SK-N-SH treated with all-trans-retinoic acid at 6 μM for 48 hours (cell line): ENCODE data around the gene KCNH1.

Experiments used
- ESRRG ChIP-seq: fragments of 250-450 bp; sonication (Bioruptor Pico); IDR thresholded peaks from 2 replicates; pipeline ENCODE4 v1.6.1; 2021; ENCODE audit warnings: mild to moderate bottlenecking
- PATZ1 ChIP-seq: fragments of 250-450 bp; sonication (Bioruptor Pico); IDR thresholded peaks from 2 replicates; pipeline ENCODE4 v1.8.0; 2020; ENCODE audit warnings: mild to moderate bottlenecking, moderate library complexity, borderline replicate concordance
- ZNF565 ChIP-seq: fragments of 450-650 bp; formaldehyde crosslinking; conservative IDR thresholded peaks from 2 replicates; pipeline ENCODE4 v1.5.0; 2020; ENCODE audit warnings: low read depth, mild to moderate bottlenecking, moderate library complexity
- ZNF8 ChIP-seq: fragments of 450-650 bp; formaldehyde crosslinking; IDR thresholded peaks from 2 replicates; pipeline ENCODE4 v1.5.0; 2020; ENCODE audit warnings: mild to moderate bottlenecking, moderate library complexity
- TF ChIP-seq, protein P1 (sequence below): fragments of 250-450 bp; sonication (Bioruptor Pico); IDR thresholded peaks from 2 replicates; pipeline ENCODE4 v1.5.0; 2020; ENCODE audit warnings: mild to moderate bottlenecking, moderate library complexity

DNA sequence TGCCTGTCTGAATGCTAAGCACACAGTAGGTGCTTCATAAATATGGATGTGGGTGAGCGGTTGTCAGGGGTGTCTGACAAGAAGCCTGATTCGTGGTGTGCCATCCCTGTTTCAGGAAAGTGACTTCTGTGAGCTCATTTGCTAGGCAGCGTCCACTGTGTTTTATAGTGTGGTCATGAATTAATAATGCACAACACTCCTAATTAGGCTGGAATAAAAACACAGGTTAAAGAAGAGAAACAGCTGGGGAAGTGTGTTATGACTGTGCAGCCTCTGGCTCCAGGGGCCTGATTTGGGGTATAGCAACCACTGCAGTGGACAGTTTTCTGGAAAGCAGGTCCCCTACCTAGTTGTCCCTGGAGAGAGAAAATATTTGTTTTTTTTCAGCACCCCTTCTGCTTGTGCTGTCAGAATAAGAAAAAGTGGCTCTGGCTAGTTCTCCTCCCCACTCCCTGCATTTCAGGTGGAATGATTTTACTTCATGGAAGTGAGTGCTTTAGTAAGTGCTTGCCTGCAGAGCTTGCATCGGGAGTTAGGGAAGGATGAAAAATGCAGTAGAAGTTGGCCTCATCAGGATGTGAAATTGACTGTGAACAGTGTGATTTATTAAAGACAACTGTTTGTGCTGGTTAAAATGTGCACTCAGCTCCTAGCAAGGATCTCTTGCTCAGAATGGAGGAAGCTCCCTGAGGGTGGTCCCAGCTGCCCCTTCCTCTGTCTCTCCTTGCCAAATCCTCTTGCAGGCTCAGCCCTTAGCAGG, 471.5 kb downstream of the KCNH1 start:
- TF ChIP-seq PATZ1 (no peak), ESRRG (CRISPR knock-in tag) (no peak), ZNF565 (no peak), ZNF8 (CRISPR knock-in tag) (no peak)
- TF ChIP-seq, protein P1, sequence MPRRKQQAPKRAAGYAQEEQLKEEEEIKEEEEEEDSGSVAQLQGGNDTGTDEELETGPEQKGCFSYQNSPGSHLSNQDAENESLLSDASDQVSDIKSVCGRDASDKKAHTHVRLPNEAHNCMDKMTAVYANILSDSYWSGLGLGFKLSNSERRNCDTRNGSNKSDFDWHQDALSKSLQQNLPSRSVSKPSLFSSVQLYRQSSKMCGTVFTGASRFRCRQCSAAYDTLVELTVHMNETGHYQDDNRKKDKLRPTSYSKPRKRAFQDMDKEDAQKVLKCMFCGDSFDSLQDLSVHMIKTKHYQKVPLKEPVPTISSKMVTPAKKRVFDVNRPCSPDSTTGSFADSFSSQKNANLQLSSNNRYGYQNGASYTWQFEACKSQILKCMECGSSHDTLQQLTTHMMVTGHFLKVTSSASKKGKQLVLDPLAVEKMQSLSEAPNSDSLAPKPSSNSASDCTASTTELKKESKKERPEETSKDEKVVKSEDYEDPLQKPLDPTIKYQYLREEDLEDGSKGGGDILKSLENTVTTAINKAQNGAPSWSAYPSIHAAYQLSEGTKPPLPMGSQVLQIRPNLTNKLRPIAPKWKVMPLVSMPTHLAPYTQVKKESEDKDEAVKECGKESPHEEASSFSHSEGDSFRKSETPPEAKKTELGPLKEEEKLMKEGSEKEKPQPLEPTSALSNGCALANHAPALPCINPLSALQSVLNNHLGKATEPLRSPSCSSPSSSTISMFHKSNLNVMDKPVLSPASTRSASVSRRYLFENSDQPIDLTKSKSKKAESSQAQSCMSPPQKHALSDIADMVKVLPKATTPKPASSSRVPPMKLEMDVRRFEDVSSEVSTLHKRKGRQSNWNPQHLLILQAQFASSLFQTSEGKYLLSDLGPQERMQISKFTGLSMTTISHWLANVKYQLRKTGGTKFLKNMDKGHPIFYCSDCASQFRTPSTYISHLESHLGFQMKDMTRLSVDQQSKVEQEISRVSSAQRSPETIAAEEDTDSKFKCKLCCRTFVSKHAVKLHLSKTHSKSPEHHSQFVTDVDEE = no peak
